Mucosa of stomach (tissue), 1 donor: ENCODE measurements around the gene SH3PXD2A.

ENCODE experiments used
- H3K27me3 ChIP-seq: one replicate; pipeline ENCODE4 v1.7.0; 2013; ENCODE audit warnings: mild to moderate bottlenecking, low read length; ENCODE audit not compliant: control insufficient read depth, insufficient read depth
- H3K36me3 ChIP-seq: one replicate; pipeline ENCODE4 v1.7.0; 2013; ENCODE audit warnings: low read length; ENCODE audit not compliant: control insufficient read depth, insufficient read depth
- H3K4me1 ChIP-seq: one replicate; pipeline ENCODE4 v1.7.0; 2013; ENCODE audit warnings: mild to moderate bottlenecking, low read length; ENCODE audit not compliant: control insufficient read depth, insufficient read depth
- H3K4me3 ChIP-seq: one replicate; pipeline ENCODE4 v1.7.0; 2013; ENCODE audit warnings: low read length
- H3K9ac ChIP-seq: one replicate; pipeline ENCODE4 v1.7.0; 2013; ENCODE audit warnings: mild to moderate bottlenecking, low read length, moderate library complexity
- H3K9me3 ChIP-seq: one replicate; pipeline ENCODE4 v1.7.0; 2013; ENCODE audit warnings: mild to moderate bottlenecking, low read length, moderate library complexity; ENCODE audit not compliant: control insufficient read depth
- donor health status: Pancreatic carcinoma.

SH3PXD2A gene

DNA sequence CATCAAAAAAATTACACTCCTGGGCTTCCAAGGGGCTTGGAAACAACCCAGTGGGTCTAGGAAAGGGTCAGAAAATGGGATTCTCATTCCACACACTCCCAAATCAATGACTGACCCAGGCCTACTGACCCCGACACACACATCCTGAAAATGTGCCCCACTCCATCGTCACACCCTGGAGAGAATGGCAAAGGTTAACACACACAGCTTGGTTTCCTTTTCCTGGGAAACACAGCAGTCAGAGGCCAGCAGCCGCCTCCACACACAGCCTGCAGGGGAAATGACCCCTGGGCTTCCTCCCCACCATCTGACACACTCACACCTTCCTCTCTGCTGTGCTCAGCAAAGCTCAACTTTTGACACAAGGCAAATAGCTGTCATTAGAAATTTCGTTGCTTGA, 42.9 kb downstream of the SH3PXD2A start:
- Histone ChIP-seq H3K27me3 (no peaks in the 10 kb centered on the region), H3K9ac (peak overlapping the region; percentile 7), H3K4me1 (peaks cover 58% of the 10 kb centered on the region)

DNA sequence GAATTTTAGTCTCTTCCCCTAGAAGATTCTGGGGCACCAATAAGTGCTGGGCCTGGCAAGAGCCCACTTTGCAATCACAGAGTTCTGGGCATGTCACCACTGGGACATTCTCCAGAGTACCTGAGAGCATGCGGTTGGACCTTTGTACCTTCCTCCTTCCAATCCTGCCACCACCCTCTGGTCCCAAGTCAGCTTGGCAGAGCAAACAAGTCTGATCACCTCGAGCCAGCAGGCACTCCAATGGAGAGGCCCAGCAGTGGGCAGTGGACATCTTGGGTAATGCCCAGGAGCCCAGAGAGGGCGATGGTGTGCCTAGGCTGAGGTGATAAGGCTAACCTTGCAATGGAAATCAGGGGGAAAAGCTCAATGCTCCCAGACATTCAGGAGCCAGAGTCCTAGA, 43.4 kb downstream of the SH3PXD2A start:
- Histone ChIP-seq H3K9me3 (no peaks in the 10 kb centered on the region), H3K27me3 (no peaks in the 10 kb centered on the region), H3K4me1 (peaks cover 62% of the 10 kb centered on the region), H3K36me3 (no peaks in the 10 kb centered on the region), H3K4me3 (no peak overlapping the region), H3K9ac (peak overlapping the region; percentile 7)

More for the DNA sequence above, 42.9 kb downstream of the SH3PXD2A start:
- Histone ChIP-seq H3K9me3 (no peaks in the 10 kb centered on the region), H3K4me3 (no peak overlapping the region), H3K36me3 (no peaks in the 10 kb centered on the region)

DNA sequence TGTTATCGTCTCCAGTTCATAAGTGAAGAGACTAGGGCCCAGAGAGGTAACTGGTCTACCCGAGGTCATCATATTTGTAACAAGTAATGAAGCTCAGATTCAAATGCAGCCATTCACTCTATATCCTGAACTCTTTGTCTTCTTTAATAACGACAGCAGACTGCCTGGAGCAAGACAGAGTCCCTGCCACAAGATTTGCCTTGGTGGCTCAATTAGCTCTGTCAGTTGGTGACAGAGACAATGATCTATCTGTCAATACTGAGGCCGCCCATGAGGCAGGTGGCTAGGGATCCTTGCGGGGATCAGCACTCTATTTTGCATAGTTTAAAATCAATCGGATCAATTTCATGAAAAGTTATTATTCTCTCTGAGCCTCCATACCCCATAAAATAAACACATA, 43.9 kb downstream of the SH3PXD2A start:
- no peaks in the 10 kb centered on the region for H3K27me3 ChIP-seq
- peaks cover 67% of the 10 kb centered on the region for H3K4me1 ChIP-seq
- no peak overlapping the region for H3K4me3 ChIP-seq
- H3K9ac ChIP-seq: peak overlapping the region; percentile 40
- H3K9me3 ChIP-seq: no peaks in the 10 kb centered on the region
- no peaks in the 10 kb centered on the region for H3K36me3 ChIP-seq

DNA sequence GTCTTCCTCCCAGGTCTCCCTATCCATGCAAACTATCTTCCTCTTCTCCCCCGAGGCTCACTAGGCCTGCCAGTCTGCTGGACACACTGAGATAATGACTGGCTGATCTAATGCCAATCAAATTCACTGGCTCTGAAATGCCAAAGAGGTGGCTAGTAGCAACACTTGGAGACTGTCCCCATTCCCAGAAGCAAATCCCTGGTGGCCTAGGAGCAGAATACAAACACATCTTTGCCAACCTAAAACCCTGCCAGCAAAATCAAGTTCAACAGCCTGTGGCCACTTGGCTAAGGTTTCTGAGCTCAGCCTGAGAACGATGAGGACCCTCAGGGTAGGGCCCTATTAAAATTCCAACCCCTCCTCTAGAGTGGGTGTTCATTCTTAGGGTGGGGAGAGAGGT, 46.6 kb downstream of the SH3PXD2A start:
- no peaks in the 10 kb centered on the region for H3K36me3 ChIP-seq
- peaks cover 59% of the 10 kb centered on the region for H3K4me1 ChIP-seq
- H3K27me3 ChIP-seq: no peaks in the 10 kb centered on the region
- H3K9me3 ChIP-seq: no peaks in the 10 kb centered on the region
- H3K4me3 ChIP-seq: no peak overlapping the region
- H3K9ac ChIP-seq: no peak overlapping the region

DNA sequence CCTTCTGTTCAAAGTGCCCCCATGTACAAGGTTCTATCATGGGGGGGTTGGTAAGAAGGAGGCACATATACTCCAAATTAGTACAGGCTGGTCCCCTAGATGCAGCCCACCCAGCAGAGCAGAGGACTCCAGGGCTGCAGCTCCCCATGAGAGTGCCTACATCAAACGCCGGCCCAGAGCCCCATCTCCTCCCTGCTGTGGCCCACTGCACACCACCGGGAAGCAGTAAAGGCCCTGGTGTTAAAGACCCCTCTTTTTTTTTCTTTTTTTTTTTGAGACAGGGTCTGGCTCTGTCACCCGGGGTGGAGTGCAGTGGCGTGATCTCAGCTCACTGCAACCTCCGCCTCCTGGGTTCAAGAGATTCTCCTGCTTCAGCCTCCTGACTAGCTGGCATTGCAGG, 47.4 kb downstream of the SH3PXD2A start:
- Histone ChIP-seq H3K4me1 (peaks cover 58% of the 10 kb centered on the region), H3K9ac (no peak overlapping the region), H3K36me3 (no peaks in the 10 kb centered on the region), H3K9me3 (no peaks in the 10 kb centered on the region), H3K27me3 (no peaks in the 10 kb centered on the region), H3K4me3 (no peak overlapping the region)

DNA sequence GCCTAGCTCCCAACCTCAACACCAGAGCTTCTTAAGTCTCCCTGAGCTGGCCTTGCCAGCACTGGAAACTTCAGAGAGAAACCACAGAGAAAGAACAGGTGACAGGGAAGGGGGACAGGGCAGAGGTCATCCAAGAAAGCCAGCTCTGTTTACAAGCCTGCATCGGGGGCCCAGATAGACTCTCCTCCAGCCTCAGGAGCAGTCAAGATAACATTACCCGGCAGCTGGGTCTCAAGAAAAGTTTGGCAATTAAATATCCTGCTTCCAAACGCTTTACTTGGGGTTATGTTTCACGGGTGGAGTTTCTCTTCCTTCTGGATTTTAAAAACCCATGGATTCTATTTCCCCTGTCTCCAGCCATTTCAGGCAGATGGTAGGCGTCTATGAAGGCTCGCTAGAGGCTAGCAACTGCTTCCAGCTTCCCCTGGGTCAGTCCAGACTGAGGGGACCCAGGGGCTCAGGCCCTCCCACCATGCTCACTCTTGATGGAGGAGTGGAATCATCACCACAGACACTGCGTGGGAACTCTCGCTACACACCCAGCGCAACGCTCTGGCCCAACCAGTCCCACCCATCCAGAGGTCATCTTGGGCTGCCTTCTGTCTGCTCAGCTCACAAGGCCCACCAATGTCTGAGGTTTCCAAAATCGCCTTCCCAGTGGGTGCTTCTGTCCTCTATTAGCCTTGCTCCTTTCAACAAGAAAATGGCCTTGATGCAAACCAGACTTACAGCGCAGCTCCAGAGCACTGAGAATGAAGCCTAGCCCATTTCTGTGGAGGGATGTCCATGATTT, 48.8 kb downstream of the SH3PXD2A start:
- Histone ChIP-seq H3K9me3 (no peaks in the 10 kb centered on the region), H3K9ac (no peak overlapping the region)

DNA sequence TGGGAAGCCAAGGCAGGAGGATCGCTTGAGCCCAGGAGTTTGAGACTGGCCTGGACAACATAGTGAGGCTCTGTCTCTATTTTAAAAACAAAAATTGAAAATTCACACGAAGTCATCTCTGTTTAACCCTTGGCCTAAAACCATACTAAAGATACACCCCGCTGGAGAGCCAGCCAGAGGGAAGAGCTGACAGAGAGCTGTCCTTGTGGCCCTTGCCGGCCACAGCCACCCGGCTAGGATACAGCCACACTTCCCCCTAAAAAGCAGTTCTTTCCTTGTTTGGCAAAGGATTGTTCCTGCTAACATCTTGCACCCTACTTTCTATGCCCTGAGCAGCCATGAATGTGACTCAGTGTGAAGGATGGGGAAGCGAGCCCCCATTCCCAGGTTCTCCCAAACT, 49.6 kb downstream of the SH3PXD2A start:
- Histone ChIP-seq H3K4me3 (no peak overlapping the region), H3K4me1 (peaks cover 50% of the 10 kb centered on the region), H3K9ac (no peak overlapping the region), H3K27me3 (no peaks in the 10 kb centered on the region), H3K36me3 (no peaks in the 10 kb centered on the region), H3K9me3 (no peaks in the 10 kb centered on the region)

More for the DNA sequence above, 48.8 kb downstream of the SH3PXD2A start:
- Histone ChIP-seq H3K4me1 (peaks cover 51% of the 10 kb centered on the region), H3K27me3 (no peaks in the 10 kb centered on the region), H3K36me3 (no peaks in the 10 kb centered on the region), H3K4me3 (no peak overlapping the region)

DNA sequence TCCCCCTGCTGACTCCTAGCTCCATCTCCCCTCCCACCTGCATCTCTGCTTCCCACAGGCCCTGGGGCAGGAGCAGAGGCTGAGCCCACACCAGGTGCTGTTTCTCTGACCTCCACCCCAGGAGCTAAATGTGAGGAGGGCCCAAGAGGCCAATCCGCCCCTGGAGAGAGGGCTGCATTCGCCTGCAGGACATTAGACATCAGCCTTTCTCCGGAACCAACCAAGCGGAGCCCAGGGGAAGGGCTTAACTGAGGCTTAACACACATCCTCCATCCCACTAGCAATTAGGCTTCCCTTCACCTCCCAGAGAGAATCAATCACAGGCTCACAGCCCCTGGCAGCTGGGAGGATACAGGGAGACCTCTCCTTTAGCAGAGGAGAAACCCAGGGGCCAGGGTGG, 50.5 kb downstream of the SH3PXD2A start:
- no peak overlapping the region for H3K4me3 ChIP-seq
- H3K9me3 ChIP-seq: no peaks in the 10 kb centered on the region
- peaks cover 51% of the 10 kb centered on the region for H3K4me1 ChIP-seq
- no peaks in the 10 kb centered on the region for H3K27me3 ChIP-seq
- no peaks in the 10 kb centered on the region for H3K36me3 ChIP-seq
- no peak overlapping the region for H3K9ac ChIP-seq

DNA sequence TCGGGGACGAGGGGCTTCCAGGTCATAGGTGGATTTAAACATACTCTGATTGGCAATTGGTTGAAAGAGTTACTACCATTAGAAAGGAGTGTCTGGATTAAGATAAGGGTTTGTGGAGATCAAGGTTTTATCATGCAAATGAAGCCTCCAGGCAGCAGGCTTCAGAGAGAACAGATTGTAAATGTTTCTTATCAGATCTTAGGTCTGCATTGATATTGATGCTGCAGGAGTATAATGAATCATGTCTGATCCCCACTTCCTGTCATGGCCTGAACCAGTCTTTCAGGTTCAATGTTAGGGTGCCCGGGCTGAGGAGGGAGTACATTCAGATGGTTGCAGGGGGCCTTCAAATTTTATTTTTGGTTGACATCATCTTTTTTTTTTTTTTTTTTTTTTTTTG, 51.4 kb downstream of the SH3PXD2A start:
- Histone ChIP-seq H3K36me3 (no peaks in the 10 kb centered on the region), H3K27me3 (no peaks in the 10 kb centered on the region), H3K9ac (no peak overlapping the region), H3K4me3 (no peak overlapping the region), H3K4me1 (peaks cover 51% of the 10 kb centered on the region), H3K9me3 (no peaks in the 10 kb centered on the region)

DNA sequence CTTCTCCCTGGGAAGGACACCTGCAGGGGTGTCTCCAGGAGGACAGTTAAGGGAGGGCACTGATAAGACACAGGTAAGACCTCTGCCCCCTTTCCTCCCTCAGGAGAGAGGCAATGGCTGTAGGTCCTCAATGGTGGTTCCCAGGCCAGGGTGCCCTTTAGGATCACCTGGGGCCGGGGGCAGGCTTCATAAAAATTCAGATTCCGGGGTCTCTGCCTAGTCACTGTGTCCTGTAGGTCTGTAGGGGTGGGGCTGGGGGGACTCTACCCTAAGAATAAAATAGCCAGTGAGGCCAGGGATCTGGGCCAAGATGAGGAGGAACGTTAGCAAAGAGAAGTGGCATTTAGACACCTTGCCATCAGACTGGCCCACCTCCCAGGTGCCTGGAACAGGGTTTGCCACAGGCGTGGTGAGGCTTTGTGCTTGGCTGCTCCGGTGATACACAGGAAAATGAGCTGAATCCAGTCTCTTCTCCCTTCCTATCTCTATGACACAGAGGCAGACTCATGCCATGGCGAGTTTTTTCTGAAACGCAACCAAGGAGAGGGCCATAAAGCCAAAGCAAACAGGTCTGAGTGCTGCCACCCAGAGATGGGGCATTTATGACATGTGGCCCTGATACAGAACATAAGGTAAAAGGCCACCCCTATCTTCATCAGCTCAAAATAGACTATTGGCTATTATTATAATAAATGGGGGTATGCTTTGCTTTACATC, 52.6 kb downstream of the SH3PXD2A start:
- H3K4me3 ChIP-seq: no peak overlapping the region
- no peaks in the 10 kb centered on the region for H3K27me3 ChIP-seq
- no peaks in the 10 kb centered on the region for H3K9me3 ChIP-seq
- H3K36me3 ChIP-seq: peaks cover 5% of the 10 kb centered on the region
- H3K4me1 ChIP-seq: peaks cover 43% of the 10 kb centered on the region
- H3K9ac ChIP-seq: no peak overlapping the region

DNA sequence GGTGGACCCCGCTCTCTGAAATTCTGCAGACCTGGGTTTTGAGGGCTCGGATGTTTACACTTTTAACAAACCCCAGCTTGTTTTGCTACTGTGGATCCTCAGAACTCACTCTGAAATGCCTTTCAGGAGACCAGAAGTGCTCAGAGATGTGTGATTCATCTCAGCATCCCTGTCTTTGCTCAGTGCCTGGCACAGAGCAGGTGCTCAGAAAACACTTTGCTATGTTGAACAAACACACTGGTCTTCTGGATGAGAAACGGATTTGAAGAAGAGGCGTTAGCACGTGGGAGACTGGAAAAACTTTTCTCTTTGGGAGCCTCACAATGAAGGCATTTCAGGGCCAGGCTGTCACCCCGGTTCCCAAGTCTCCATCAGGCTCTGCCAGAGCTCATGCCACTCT, 53.3 kb downstream of the SH3PXD2A start:
- H3K9me3 ChIP-seq: no peaks in the 10 kb centered on the region
- H3K4me3 ChIP-seq: no peak overlapping the region
- H3K27me3 ChIP-seq: no peaks in the 10 kb centered on the region
- no peak overlapping the region for H3K9ac ChIP-seq
- peaks cover 36% of the 10 kb centered on the region for H3K4me1 ChIP-seq
- H3K36me3 ChIP-seq: peaks cover 5% of the 10 kb centered on the region

DNA sequence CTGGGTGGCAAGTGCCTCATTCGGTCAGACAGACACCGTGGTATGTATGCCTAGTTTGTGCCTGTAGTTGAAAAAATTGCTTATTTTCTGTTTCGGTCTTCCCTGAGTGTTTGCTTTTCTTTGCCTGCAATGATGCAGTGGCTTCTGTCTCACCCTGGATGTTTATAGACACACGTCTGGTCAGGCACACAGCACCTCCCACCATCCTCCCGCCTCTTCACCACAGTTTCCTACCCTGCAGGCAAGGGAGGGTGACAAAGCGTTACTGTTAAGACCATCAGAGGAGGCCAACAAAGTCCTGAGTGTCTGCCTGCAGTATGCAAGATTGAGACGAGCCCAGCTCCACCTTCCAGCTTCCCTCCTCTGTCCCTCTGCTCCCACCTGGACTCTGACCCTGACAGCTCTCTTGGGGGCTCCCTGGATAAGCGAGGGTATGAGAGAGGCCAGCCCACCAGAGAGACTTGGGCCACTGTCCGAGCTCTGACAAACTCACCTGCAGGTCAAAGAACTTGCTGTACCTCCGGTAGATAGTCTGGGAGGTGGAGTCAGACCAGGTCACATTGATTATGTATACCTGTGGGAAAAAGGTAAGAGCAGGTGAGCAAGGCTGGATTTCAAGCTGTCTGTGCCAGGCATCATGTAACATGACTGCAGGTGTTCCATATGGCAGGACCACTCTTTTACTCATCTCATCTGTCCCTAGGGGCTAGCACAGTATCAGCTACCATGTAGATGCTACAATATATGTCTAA, 54.4 kb downstream of the SH3PXD2A start:
- Histone ChIP-seq H3K4me3 (no peak overlapping the region), H3K27me3 (no peaks in the 10 kb centered on the region), H3K4me1 (peaks cover 29% of the 10 kb centered on the region), H3K9me3 (no peaks in the 10 kb centered on the region), H3K36me3 (peaks cover 5% of the 10 kb centered on the region), H3K9ac (no peak overlapping the region)
